Natural killer cell (primary cell): ENCODE data around the gene PCCA. TPM values are rescaled to one million over a fixed set of nuclear protein-coding genes. Genes with fewer than 3 reads are reported as not detected.
A peak's percentile ranks its signal among the peaks of the same experiment; 100 is the strongest.

ENCODE experiments used
- ATAC-seq, 3 donors: fragments of 150-1000 bp in 2 of 3; fragments of 200-7000 bp in 1 of 3; cut with Tn5 transposase; 1 replicate in 1 of 3; 2 replicates in 2 of 3; pipeline ENCODE4 v1.10.0; 2021; ENCODE audit warnings: mild to moderate bottlenecking in 2 of 3, moderate library complexity in 2 of 3
- DNase-seq, 2 donors: peaks; one replicate each; pipeline versions ENCODE4 v3.0.0 to v3.0.0-alpha.2; 2013 to 2021; ENCODE audit warnings: mixed read lengths in 1 of 2
- H3K27ac ChIP-seq: one replicate; pipeline ENCODE4 v1.5.1; 2013; ENCODE audit warnings: mild to moderate bottlenecking, low read length
- H3K27me3 ChIP-seq: one replicate; pipeline ENCODE4 v1.6.1; 2013; ENCODE audit warnings: low read length; ENCODE audit not compliant: control insufficient read depth, insufficient read depth
- H3K36me3 ChIP-seq: one replicate; pipeline ENCODE4 v1.6.1; 2013; ENCODE audit warnings: low read length; ENCODE audit not compliant: control insufficient read depth, insufficient read depth
- H3K4me1 ChIP-seq: one replicate; pipeline ENCODE4 v1.6.1; 2013; ENCODE audit warnings: low read length; ENCODE audit not compliant: control insufficient read depth, insufficient read depth
- H3K4me3 ChIP-seq: one replicate; pipeline ENCODE4 v1.5.1; 2013; ENCODE audit warnings: low read length
- H3K9me3 ChIP-seq: one replicate; pipeline ENCODE4 v1.6.1; 2013; ENCODE audit warnings: low read length; ENCODE audit not compliant: control insufficient read depth, insufficient read depth
- H3K27ac Mint-ChIP-seq, 2 donors: one replicate each; pipeline ENCODE4 v1.8.0; 2022; ENCODE audit warnings: mild to moderate bottlenecking in 2 of 2, mixed read lengths in 2 of 2, moderate library complexity in 1 of 2
- H3K27me3 Mint-ChIP-seq, 2 donors: one replicate each; pipeline ENCODE4 v1.8.0; 2022; ENCODE audit warnings: low read depth in 2 of 2, mixed read lengths in 2 of 2
- H3K36me3 Mint-ChIP-seq: one replicate; pipeline ENCODE4 v1.8.0; 2022; ENCODE audit warnings: mixed read lengths
- H3K4me1 Mint-ChIP-seq, 2 donors: one replicate each; pipeline ENCODE4 v1.8.0; 2022; ENCODE audit warnings: mixed read lengths in 2 of 2
- H3K4me3 Mint-ChIP-seq: one replicate; pipeline ENCODE4 v1.8.0; 2022; ENCODE audit warnings: mild to moderate bottlenecking, moderate library complexity, mixed read lengths
- H3K9me3 Mint-ChIP-seq, 2 donors: one replicate each; pipeline ENCODE4 v1.8.0; 2022; ENCODE audit warnings: mixed read lengths in 2 of 2
- WGBS: methylation state at CpG from one replicate; pipeline ENCODE4 v1.1.7; 2013; ENCODE audit warnings: missing lambda C conversion rate; ENCODE audit not compliant: insufficient coverage; 5-methylcytosine and 5-hydroxymethylcytosine counted together
- intact Hi-C: fragments of 100-400 bp; cut with micrococcal nuclease; formaldehyde crosslinking; loops from one replicate; pipeline ENCODE4 v1.14.2; 2022
- total RNA-seq, 4 donors: library from RNA; stranded (reverse); fragments of 120-200 nt in 1 of 4; gene quantifications; one replicate each; pipeline versions ENCODE4 v1.2.3 to v1.2.4, GENCODE V29; 2013 to 2022
- TF ChIP-seq, protein P1 (sequence below): fragments of 200-600 bp; IDR thresholded peaks from one replicate; pipeline ENCODE4 v1.8.0; 2022; ENCODE audit warnings: antibody characterized with exemption

PCCA gene
- total RNA-seq, 3 donors from 2014 or later (not counting 1 experiment from before 2014, with no cell fraction given), result 25.5 to 28.5 (median 28.2) TPM

DNA sequence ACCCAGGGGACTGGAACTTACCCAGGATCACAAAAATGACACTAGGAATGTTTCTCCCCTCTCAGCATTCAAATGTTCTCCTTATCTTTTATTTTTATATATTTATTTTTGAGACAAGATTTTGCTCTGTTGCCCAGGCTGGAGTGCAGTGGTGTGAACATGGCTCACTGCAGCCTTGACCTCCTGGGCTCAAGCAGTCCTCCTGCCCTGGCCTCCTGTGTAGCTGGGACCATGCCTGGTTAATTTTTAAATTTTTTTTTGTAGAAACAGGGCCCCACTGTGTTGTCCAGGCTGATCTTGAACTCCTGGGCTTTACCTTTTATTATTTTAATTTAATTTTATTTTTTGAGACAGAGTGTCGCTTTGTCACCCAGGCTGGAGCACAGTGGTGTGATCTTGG, 108.2 kb downstream of the PCCA start:
- intact Hi-C loops, result no loop called here
- no peaks in the 10 kb centered on the region for H3K9me3 Mint-ChIP-seq
- DNase-seq (no peak), ATAC-seq (no peak)
- H3K4me1 ChIP-seq, result no peaks in the 10 kb centered on the region
- H3K27ac Mint-ChIP-seq, result no peak overlapping the region
- no peaks in the 10 kb centered on the region for H3K27me3 ChIP-seq
- no peaks in the 10 kb centered on the region for H3K4me1 Mint-ChIP-seq
- WGBS, result 100% methylated on average over 1 of the region's 1 CpG
- no peak overlapping the region for H3K4me3 ChIP-seq
- TF ChIP-seq, protein P1, sequence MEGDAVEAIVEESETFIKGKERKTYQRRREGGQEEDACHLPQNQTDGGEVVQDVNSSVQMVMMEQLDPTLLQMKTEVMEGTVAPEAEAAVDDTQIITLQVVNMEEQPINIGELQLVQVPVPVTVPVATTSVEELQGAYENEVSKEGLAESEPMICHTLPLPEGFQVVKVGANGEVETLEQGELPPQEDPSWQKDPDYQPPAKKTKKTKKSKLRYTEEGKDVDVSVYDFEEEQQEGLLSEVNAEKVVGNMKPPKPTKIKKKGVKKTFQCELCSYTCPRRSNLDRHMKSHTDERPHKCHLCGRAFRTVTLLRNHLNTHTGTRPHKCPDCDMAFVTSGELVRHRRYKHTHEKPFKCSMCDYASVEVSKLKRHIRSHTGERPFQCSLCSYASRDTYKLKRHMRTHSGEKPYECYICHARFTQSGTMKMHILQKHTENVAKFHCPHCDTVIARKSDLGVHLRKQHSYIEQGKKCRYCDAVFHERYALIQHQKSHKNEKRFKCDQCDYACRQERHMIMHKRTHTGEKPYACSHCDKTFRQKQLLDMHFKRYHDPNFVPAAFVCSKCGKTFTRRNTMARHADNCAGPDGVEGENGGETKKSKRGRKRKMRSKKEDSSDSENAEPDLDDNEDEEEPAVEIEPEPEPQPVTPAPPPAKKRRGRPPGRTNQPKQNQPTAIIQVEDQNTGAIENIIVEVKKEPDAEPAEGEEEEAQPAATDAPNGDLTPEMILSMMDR, result no peak
- no peak overlapping the region for H3K27ac ChIP-seq
- no peaks in the 10 kb centered on the region for H3K36me3 Mint-ChIP-seq
- H3K9me3 ChIP-seq, result no peaks in the 10 kb centered on the region
- no peaks in the 10 kb centered on the region for H3K27me3 Mint-ChIP-seq
- H3K4me3 Mint-ChIP-seq, result no peak overlapping the region
- H3K36me3 ChIP-seq, result no peaks in the 10 kb centered on the region

DNA sequence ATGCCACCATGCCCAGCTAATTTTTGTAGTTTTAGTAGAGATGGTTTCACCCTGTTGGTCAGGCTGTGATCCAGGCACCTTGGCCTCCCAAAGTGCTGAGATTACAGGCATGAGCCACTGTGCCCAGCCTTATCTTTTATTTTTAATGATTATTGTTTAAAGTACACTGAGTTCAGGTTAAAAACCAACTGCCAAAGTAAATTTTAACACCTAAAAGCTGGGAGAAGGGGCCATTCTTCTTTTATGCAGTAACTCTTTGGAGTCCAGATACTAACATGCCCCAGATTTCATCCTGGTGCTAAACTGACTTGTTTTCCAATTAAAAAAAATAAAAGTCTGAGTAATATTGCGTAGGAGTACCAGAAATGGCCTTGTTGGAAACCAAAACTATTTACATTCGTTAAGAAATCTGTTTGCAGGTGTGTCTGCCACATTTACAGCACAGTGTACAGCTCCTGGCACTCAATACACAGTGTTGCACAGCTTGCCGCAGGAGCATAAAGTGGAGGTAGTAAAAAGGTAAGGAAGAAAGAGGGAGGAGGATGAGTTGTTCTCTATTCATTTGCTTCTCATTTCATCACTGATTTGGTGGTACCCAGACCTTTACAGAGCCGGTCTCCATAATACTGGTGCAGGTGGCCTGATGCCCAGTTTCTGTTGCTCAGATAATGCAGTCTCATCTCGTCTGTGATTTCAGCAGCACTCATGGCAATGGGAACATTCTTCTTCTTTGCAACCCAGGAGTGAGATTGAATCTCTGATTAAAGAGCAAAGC, 108.9 kb downstream of the PCCA start:
- Mint-ChIP-seq H3K27ac (no peak overlapping the region), H3K27me3 (no peaks in the 10 kb centered on the region), H3K4me1 (no peaks in the 10 kb centered on the region), H3K9me3 (peaks cover 0 to 5% of the 10 kb centered on the region in 2 donors), H3K36me3 (no peaks in the 10 kb centered on the region), H3K4me3 (no peak overlapping the region)
- TF ChIP-seq, protein P1, result no peak
- H3K27ac ChIP-seq, result no peak overlapping the region
- H3K4me1 ChIP-seq, result no peaks in the 10 kb centered on the region
- 90% methylated on average over 5 of the region's 5 CpGs for WGBS
- no peaks in the 10 kb centered on the region for H3K36me3 ChIP-seq
- intact Hi-C loops, result no loop called here
- no peaks in the 10 kb centered on the region for H3K9me3 ChIP-seq
- H3K4me3 ChIP-seq, result no peak overlapping the region
- DNase-seq, result no peak
- no peaks in the 10 kb centered on the region for H3K27me3 ChIP-seq
- ATAC-seq, result no peak

DNA sequence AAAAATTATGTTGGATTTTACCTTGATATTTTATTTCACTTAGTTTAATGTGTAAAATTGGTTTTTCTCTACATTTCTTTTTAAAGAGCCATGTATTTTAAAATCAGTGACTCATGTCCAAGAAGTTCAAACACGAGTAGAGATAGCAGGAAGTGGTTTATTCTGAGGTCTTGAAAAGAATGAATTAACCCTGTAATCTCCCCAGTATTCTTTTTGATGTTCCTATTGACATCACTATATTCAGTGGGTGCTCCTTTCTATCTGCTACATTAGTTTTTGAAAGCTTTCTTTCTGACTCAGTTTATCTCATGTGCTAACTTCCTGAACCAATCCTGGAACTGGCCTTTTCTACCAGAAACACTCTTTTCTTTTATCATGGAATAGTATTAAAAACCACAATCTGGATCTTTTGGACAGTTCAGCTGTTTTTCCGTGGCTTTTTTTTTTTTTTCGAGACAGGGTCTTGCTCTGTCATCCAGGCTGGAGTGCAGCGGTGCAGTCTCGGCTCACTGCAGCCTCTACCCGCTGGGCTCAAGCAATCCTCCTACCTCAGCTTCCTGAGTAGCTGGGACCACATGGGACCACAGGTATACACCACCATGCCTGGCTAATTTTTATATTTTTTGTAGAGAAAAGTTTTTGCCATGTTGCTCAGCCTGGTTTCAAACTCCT, 114.9 kb downstream of the PCCA start:
- no peaks in the 10 kb centered on the region for H3K36me3 ChIP-seq
- WGBS, result 21% methylated on average over 5 of the region's 6 CpGs
- Mint-ChIP-seq H3K27me3 (no peaks in the 10 kb centered on the region), H3K4me3 (peak overlapping the region; percentile 4), H3K27ac (peak overlapping the region in 1 of 2 donors; percentile 41), H3K36me3 (no peaks in the 10 kb centered on the region), H3K9me3 (peaks cover 0 to 5% of the 10 kb centered on the region in 2 donors), H3K4me1 (peaks cover 17 to 20% of the 10 kb centered on the region in 2 donors)
- peak in 1 of 2 donors; percentile 46 for DNase-seq
- H3K27me3 ChIP-seq, result no peaks in the 10 kb centered on the region
- H3K9me3 ChIP-seq, result no peaks in the 10 kb centered on the region
- peak; percentile 58 to 88 (median 80) for ATAC-seq
- intact Hi-C loops, result no loop called here
- H3K4me1 ChIP-seq, result peaks cover 11% of the 10 kb centered on the region
- no peak overlapping the region for H3K4me3 ChIP-seq
- TF ChIP-seq, protein P1, result no peak
- H3K27ac ChIP-seq, result no peak overlapping the region
